Astrocyte (in vitro differentiated cells and primary cell): Measurements from ENCODE around the gene FAM120B.

Experiments used
- CTCF ChIP-seq: IDR thresholded peaks from 2 replicates; pipeline ENCODE4 v1.5.1; 2011; ENCODE audit warnings: low read depth, mild to moderate bottlenecking, inconsistent platforms, low read length, moderate library complexity; ENCODE audit not compliant: insufficient read depth
- EZH2 ChIP-seq: IDR thresholded peaks from 2 replicates; pipeline ENCODE4 v1.6.1; 2012; ENCODE audit warnings: mild to moderate bottlenecking, low read length, inconsistent platforms; ENCODE audit not compliant: insufficient read depth

- TF ChIP-seq CTCF (no peak), EZH2 (no peak)
These were observed 11.2 kb downstream of the FAM120B start for GRCh38 chr6:170317718-170318117.
